WTC11 (cell line): ENCODE data around the gene ADAMTS8.

ENCODE experiments used
- AFF4 ChIP-seq: sonication (generic); formaldehyde crosslinking; IDR thresholded peaks from 2 replicates; pipeline ENCODE4 v1.8.1; 2023; ENCODE audit warnings: mild to moderate bottlenecking, missing genetic modification reagents, borderline replicate concordance
- CREB1 ChIP-seq: sonication (generic); formaldehyde crosslinking; IDR thresholded peaks from 2 replicates; pipeline ENCODE4 v1.8.0; 2023; ENCODE audit warnings: mild to moderate bottlenecking, missing genetic modification reagents
- ESRRA ChIP-seq: sonication (generic); formaldehyde crosslinking; IDR thresholded peaks from 2 replicates; pipeline ENCODE4 v1.8.1; 2022; ENCODE audit warnings: mild to moderate bottlenecking, missing genetic modification reagents, borderline replicate concordance
- KAT7 ChIP-seq: sonication (generic); formaldehyde crosslinking; IDR thresholded peaks from 2 replicates; pipeline ENCODE4 v1.8.1; 2023; ENCODE audit warnings: missing genetic modification reagents, mild to moderate bottlenecking, borderline replicate concordance
- SP1 ChIP-seq: sonication (generic); formaldehyde crosslinking; conservative IDR thresholded peaks from 2 replicates; pipeline ENCODE4 v1.8.1; 2022; ENCODE audit warnings: missing genetic modification reagents
- ZNF219 ChIP-seq: sonication (generic); formaldehyde crosslinking; IDR thresholded peaks from 2 replicates; pipeline ENCODE4 v1.8.0; 2023; ENCODE audit warnings: missing genetic modification reagents, mild to moderate bottlenecking, borderline replicate concordance
- ZSCAN18 ChIP-seq: fragments of 250-450 bp; sonication (Bioruptor Pico); IDR thresholded peaks from 2 replicates; pipeline ENCODE4 v2.1.2; 2022; ENCODE audit warnings: mild to moderate bottlenecking, moderate library complexity
- TF ChIP-seq, protein P1 (sequence below): fragments of 200-600 bp; IDR thresholded peaks from 2 replicates; pipeline ENCODE4 v1.8.0; 2022; ENCODE audit warnings: antibody characterized with exemption
- TF ChIP-seq, protein P2 (sequence below): sonication (generic); formaldehyde crosslinking; IDR thresholded peaks from 2 replicates; pipeline ENCODE4 v1.8.0; 2023; ENCODE audit warnings: missing genetic modification reagents
- TF ChIP-seq, protein P3 (sequence below): sonication (generic); formaldehyde crosslinking; conservative IDR thresholded peaks from 2 replicates; pipeline ENCODE4 v1.8.1; 2022; ENCODE audit warnings: mild to moderate bottlenecking, missing genetic modification reagents
- TF ChIP-seq, protein P4 (sequence below): sonication (generic); formaldehyde crosslinking; IDR thresholded peaks from 2 replicates; pipeline ENCODE4 v1.8.1; 2023; ENCODE audit warnings: mild to moderate bottlenecking, moderate library complexity, missing genetic modification reagents
- TF ChIP-seq, protein P5 (sequence below): sonication (generic); formaldehyde crosslinking; IDR thresholded peaks from 2 replicates; pipeline ENCODE4 v1.8.0; 2022; ENCODE audit warnings: mild to moderate bottlenecking, missing genetic modification reagents
- TF ChIP-seq, protein P6 (sequence below): sonication (generic); formaldehyde crosslinking; IDR thresholded peaks from 2 replicates; pipeline ENCODE4 v1.8.1; 2023; ENCODE audit warnings: mild to moderate bottlenecking, missing genetic modification reagents

- TF ChIP-seq, protein P1, sequence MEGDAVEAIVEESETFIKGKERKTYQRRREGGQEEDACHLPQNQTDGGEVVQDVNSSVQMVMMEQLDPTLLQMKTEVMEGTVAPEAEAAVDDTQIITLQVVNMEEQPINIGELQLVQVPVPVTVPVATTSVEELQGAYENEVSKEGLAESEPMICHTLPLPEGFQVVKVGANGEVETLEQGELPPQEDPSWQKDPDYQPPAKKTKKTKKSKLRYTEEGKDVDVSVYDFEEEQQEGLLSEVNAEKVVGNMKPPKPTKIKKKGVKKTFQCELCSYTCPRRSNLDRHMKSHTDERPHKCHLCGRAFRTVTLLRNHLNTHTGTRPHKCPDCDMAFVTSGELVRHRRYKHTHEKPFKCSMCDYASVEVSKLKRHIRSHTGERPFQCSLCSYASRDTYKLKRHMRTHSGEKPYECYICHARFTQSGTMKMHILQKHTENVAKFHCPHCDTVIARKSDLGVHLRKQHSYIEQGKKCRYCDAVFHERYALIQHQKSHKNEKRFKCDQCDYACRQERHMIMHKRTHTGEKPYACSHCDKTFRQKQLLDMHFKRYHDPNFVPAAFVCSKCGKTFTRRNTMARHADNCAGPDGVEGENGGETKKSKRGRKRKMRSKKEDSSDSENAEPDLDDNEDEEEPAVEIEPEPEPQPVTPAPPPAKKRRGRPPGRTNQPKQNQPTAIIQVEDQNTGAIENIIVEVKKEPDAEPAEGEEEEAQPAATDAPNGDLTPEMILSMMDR, result no peak
- TF ChIP-seq ZSCAN18 (CRISPR knock-in tag), result no peak
- TF ChIP-seq, protein P2, sequence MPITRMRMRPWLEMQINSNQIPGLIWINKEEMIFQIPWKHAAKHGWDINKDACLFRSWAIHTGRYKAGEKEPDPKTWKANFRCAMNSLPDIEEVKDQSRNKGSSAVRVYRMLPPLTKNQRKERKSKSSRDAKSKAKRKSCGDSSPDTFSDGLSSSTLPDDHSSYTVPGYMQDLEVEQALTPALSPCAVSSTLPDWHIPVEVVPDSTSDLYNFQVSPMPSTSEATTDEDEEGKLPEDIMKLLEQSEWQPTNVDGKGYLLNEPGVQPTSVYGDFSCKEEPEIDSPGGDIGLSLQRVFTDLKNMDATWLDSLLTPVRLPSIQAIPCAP, result no peak
- TF ChIP-seq ESRRA (CRISPR knock-in tag), result no peak
- TF ChIP-seq, protein P3, sequence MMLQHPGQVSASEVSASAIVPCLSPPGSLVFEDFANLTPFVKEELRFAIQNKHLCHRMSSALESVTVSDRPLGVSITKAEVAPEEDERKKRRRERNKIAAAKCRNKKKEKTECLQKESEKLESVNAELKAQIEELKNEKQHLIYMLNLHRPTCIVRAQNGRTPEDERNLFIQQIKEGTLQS (CRISPR knock-in tag), result no peak
- TF ChIP-seq, protein P4, sequence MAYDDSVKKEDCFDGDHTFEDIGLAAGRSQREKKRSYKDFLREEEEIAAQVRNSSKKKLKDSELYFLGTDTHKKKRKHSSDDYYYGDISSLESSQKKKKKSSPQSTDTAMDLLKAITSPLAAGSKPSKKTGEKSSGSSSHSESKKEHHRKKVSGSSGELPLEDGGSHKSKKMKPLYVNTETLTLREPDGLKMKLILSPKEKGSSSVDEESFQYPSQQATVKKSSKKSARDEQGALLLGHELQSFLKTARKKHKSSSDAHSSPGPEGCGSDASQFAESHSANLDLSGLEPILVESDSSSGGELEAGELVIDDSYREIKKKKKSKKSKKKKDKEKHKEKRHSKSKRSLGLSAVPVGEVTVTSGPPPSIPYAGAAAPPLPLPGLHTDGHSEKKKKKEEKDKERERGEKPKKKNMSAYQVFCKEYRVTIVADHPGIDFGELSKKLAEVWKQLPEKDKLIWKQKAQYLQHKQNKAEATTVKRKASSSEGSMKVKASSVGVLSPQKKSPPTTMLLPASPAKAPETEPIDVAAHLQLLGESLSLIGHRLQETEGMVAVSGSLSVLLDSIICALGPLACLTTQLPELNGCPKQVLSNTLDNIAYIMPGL, result no peak
- TF ChIP-seq SP1 (CRISPR knock-in tag), result no peak
- no peak for TF ChIP-seq ZNF219
- no peak for TF ChIP-seq KAT7 (CRISPR knock-in tag)
- TF ChIP-seq AFF4 (CRISPR knock-in tag), result no peak
- TF ChIP-seq, protein P5, sequence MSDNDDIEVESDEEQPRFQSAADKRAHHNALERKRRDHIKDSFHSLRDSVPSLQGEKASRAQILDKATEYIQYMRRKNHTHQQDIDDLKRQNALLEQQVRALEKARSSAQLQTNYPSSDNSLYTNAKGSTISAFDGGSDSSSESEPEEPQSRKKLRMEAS (CRISPR knock-in tag), result no peak
- TF ChIP-seq CREB1, result no peak
- TF ChIP-seq, protein P6, sequence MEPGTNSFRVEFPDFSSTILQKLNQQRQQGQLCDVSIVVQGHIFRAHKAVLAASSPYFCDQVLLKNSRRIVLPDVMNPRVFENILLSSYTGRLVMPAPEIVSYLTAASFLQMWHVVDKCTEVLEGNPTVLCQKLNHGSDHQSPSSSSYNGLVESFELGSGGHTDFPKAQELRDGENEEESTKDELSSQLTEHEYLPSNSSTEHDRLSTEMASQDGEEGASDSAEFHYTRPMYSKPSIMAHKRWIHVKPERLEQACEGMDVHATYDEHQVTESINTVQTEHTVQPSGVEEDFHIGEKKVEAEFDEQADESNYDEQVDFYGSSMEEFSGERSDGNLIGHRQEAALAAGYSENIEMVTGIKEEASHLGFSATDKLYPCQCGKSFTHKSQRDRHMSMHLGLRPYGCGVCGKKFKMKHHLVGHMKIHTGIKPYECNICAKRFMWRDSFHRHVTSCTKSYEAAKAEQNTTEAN, result no peak
These were observed 47.1 kb upstream of the ADAMTS8 start for GRCh38 chr11:130475426-130476053.
